GM21786 (cell line): ENCODE results near the gene SPNS3.

Experiments
- ATAC-seq: cut with Tn5 transposase; IDR thresholded peaks from one replicate; pipeline ENCODE4 v1.9.1; 2021; ENCODE audit not compliant: unreplicated experiment

The SPNS3 gene

GRCh38 chr17:4487820-4488716 is 54.3 kb downstream of the SPNS3 start:
- ATAC-seq: no peak

GRCh38 chr17:4488989-4489595 is 55.4 kb downstream of the SPNS3 start:
- no peak for ATAC-seq

- ATAC-seq: no peak
These were observed 56.4 kb downstream of the SPNS3 start for GRCh38 chr17:4490109-4490591.

- ATAC-seq: no peak
These were observed 56.9 kb downstream of the SPNS3 start for GRCh38 chr17:4490637-4491061.

GRCh38 chr17:4492721-4493561 is 59.2 kb downstream of the SPNS3 start:
- no peak for ATAC-seq

GRCh38 chr17:4497101-4497824 is 63.5 kb downstream of the SPNS3 start:
- ATAC-seq: no peak

- ATAC-seq: no peak
These were observed 65.0 kb downstream of the SPNS3 start, which contains the start of gene SPNS2 for GRCh38 chr17:4498461-4499397. Gene SPNS2, plus strand, starts transcription at chr17:4498881. Its CDS starts 167 bp downstream, at chr17:4499048.

- ATAC-seq: no peak
These were observed 65.9 kb downstream of the SPNS3 start for GRCh38 chr17:4499431-4500190.

GRCh38 chr17:4500191-4500571 is 66.4 kb downstream of the SPNS3 start:
- no peak for ATAC-seq

GRCh38 chr17:4501295-4501949 is 67.7 kb downstream of the SPNS3 start:
- no peak for ATAC-seq

GRCh38 chr17:4502466-4503154 is 68.9 kb downstream of the SPNS3 start:
- ATAC-seq: no peak

GRCh38 chr17:4503283-4504025 is 69.7 kb downstream of the SPNS3 start:
- no peak for ATAC-seq

GRCh38 chr17:4504188-4504587 is 70.4 kb downstream of the SPNS3 start:
- no peak for ATAC-seq

- ATAC-seq: no peak
These were observed 71.4 kb downstream of the SPNS3 start for GRCh38 chr17:4505187-4505586.

- no peak for ATAC-seq
These were observed 72.6 kb downstream of the SPNS3 start for GRCh38 chr17:4506175-4506813.

- no peak for ATAC-seq
These were observed 73.2 kb downstream of the SPNS3 start for GRCh38 chr17:4506892-4507291.
